H9 (cell line): ENCODE results near the gene RBM3. TPM values are rescaled to one million over a fixed set of nuclear protein-coding genes. Genes with fewer than 3 reads are reported as not detected.

Source experiments
- DNase-seq: peaks from one replicate; pipeline ENCODE4 v3.0.0-alpha.2; 2017
- H2AFZ ChIP-seq: one replicate; pipeline ENCODE4 v1.6.1; 2013; ENCODE audit warnings: mild to moderate bottlenecking, low read length, control low read depth, moderate library complexity
- H2AK5ac ChIP-seq: 2 replicates; pipeline ENCODE4 v1.6.1; 2013; ENCODE audit warnings: low read length, control low read depth, mixed read lengths; ENCODE audit not compliant: insufficient read length
- H2BK120ac ChIP-seq: one replicate; pipeline ENCODE4 v1.6.1; 2013; ENCODE audit warnings: low read depth, mild to moderate bottlenecking, low read length, control low read depth, inconsistent platforms; ENCODE audit not compliant: poor library complexity, severe bottlenecking
- H2BK12ac ChIP-seq: 2 replicates; pipeline ENCODE4 v1.6.1; 2013; ENCODE audit warnings: low read length, control low read depth, mixed read lengths, low read depth; ENCODE audit not compliant: insufficient read length
- H2BK15ac ChIP-seq: 2 replicates; pipeline ENCODE4 v1.6.1; 2013; ENCODE audit warnings: low read depth, low read length, control low read depth
- H2BK20ac ChIP-seq: one replicate; pipeline ENCODE4 v1.6.1; 2013; ENCODE audit warnings: low read depth, mild to moderate bottlenecking, low read length, control low read depth, inconsistent platforms; ENCODE audit not compliant: poor library complexity, severe bottlenecking
- H2BK5ac ChIP-seq: 2 replicates; pipeline ENCODE4 v1.6.1; 2013; ENCODE audit warnings: low read length, control low read depth, mixed read lengths; ENCODE audit not compliant: insufficient read length
- H3K14ac ChIP-seq: 2 replicates; pipeline ENCODE4 v1.6.1; 2013; ENCODE audit warnings: low read length, control low read depth; ENCODE audit not compliant: insufficient read depth
- H3K18ac ChIP-seq: 2 replicates; pipeline ENCODE4 v1.6.1; 2013; ENCODE audit warnings: low read depth, mild to moderate bottlenecking, mixed read lengths, low read length, control low read depth; ENCODE audit not compliant: insufficient read length
- H3K23ac ChIP-seq: 2 replicates; pipeline ENCODE4 v1.6.1; 2013; ENCODE audit warnings: low read length, control low read depth, mixed read lengths, low read depth; ENCODE audit not compliant: insufficient read length
- H3K23me2 ChIP-seq: 2 replicates; pipeline ENCODE4 v1.6.1; 2013; ENCODE audit warnings: low read depth, mild to moderate bottlenecking, mixed read lengths, low read length, control low read depth; ENCODE audit not compliant: insufficient read length, poor library complexity, severe bottlenecking
- H3K27ac ChIP-seq: 2 replicates; pipeline ENCODE4 v1.5.1; 2013; ENCODE audit warnings: low read length, control low read depth, mixed read lengths, low read depth; ENCODE audit not compliant: insufficient read length
- H3K27me3 ChIP-seq: 2 replicates; pipeline ENCODE4 v1.6.1; 2013; ENCODE audit warnings: low read length, control low read depth, inconsistent platforms; ENCODE audit not compliant: insufficient read depth
- H3K4ac ChIP-seq: 2 replicates; pipeline ENCODE4 v1.6.1; 2013; ENCODE audit warnings: low read depth, mild to moderate bottlenecking, control low read depth, inconsistent platforms, low read length, moderate library complexity
- H3K4me1 ChIP-seq: 2 replicates; pipeline ENCODE4 v1.6.1; 2013; ENCODE audit warnings: low read length, control low read depth, inconsistent platforms; ENCODE audit not compliant: insufficient read depth
- H3K4me2 ChIP-seq: 2 replicates; pipeline ENCODE4 v1.6.1; 2013; ENCODE audit warnings: low read length, control low read depth, mixed read lengths; ENCODE audit not compliant: insufficient read length, insufficient read depth
- H3K56ac ChIP-seq: 2 replicates; pipeline ENCODE4 v1.6.1; 2013; ENCODE audit warnings: low read depth, mild to moderate bottlenecking, mixed read lengths, low read length, control low read depth; ENCODE audit not compliant: insufficient read length
- H3K79me1 ChIP-seq: 2 replicates; pipeline ENCODE4 v1.6.1; 2013; ENCODE audit warnings: low read depth, mild to moderate bottlenecking, moderate library complexity, low read length, control low read depth, inconsistent platforms; ENCODE audit not compliant: insufficient read depth, poor library complexity, severe bottlenecking
- H3K79me2 ChIP-seq: 2 replicates; pipeline ENCODE4 v1.6.1; 2013; ENCODE audit warnings: low read length, control low read depth, inconsistent platforms; ENCODE audit not compliant: insufficient read depth
- H3K9ac ChIP-seq: 2 replicates; pipeline ENCODE4 v1.6.1; 2013; ENCODE audit warnings: low read length, control low read depth, mixed read lengths; ENCODE audit not compliant: insufficient read length; ENCODE audit errors: extremely low read depth
- H3K9me3 ChIP-seq: one replicate; pipeline ENCODE4 v1.6.1; 2013; ENCODE audit warnings: low read depth, low read length, inconsistent platforms; ENCODE audit not compliant: control insufficient read depth
- H3T11ph ChIP-seq: one replicate; pipeline ENCODE4 v1.6.1; 2013; ENCODE audit warnings: mild to moderate bottlenecking, low read length, control low read depth, inconsistent platforms
- H4K20me1 ChIP-seq: one replicate; pipeline ENCODE4 v1.6.1; 2013; ENCODE audit not compliant: control insufficient read depth, insufficient read length, insufficient read depth
- H4K5ac ChIP-seq: 2 replicates; pipeline ENCODE4 v1.6.1; 2013; ENCODE audit warnings: low read depth, mild to moderate bottlenecking, mixed read lengths, low read length, control low read depth; ENCODE audit not compliant: insufficient read length
- H4K8ac ChIP-seq: replicated peaks from 2 replicates; pipeline ENCODE4 v1.6.1; 2013; ENCODE audit warnings: low read length, control low read depth, mixed read lengths, low read depth; ENCODE audit not compliant: insufficient read length
- H4K91ac ChIP-seq: 2 replicates; pipeline ENCODE4 v1.6.1; 2013; ENCODE audit warnings: low read depth, mild to moderate bottlenecking, moderate library complexity, mixed read lengths, low read length, control low read depth; ENCODE audit not compliant: insufficient read length
- H3K27ac Mint-ChIP-seq, 3 experiments: 2 replicates in 2 of 3; 3 replicates in 1 of 3; pipeline ENCODE4 v1.8.0; 2020 to 2021; ENCODE audit warnings: mixed read lengths in 3 of 3, mild to moderate bottlenecking in 1 of 3, moderate library complexity in 1 of 3
- H3K27me3 Mint-ChIP-seq: 2 replicates; pipeline ENCODE4 v1.8.0; 2021; ENCODE audit warnings: low read depth, mild to moderate bottlenecking, moderate library complexity, mixed read lengths
- H3K36me3 Mint-ChIP-seq, 3 experiments: 2 replicates in 2 of 3; 3 replicates in 1 of 3; pipeline ENCODE4 v1.8.0; 2020 to 2021; ENCODE audit warnings: low read depth in 3 of 3, mixed read lengths in 3 of 3; ENCODE audit not compliant: insufficient read depth in 1 of 3
- H3K4me1 Mint-ChIP-seq, 2 experiments: 2 replicates each; pipeline ENCODE4 v1.8.0; 2020; ENCODE audit warnings: mixed read lengths in 2 of 2
- H3K4me3 Mint-ChIP-seq, 2 experiments: 2 replicates in 1 of 2; 3 replicates in 1 of 2; pipeline ENCODE4 v1.8.0; 2020 to 2021; ENCODE audit warnings: mild to moderate bottlenecking in 2 of 2, mixed read lengths in 2 of 2, moderate library complexity in 1 of 2
- H3K9me3 Mint-ChIP-seq, 2 experiments: 2 replicates in 1 of 2; 3 replicates in 1 of 2; pipeline ENCODE4 v1.8.0; 2020; ENCODE audit warnings: mild to moderate bottlenecking in 2 of 2, mixed read lengths in 2 of 2, moderate library complexity in 1 of 2
- CTCF ChIP-seq: fragments of 200-600 bp; sonication (generic); conservative IDR thresholded peaks from 3 replicates; pipeline ENCODE4 v1.8.0; 2021; ENCODE audit warnings: antibody characterized with exemption, mild to moderate bottlenecking
- WGBS: extraction: QIAGEN DNeasy Blood & Tissue Kit; methylation state at CpG from one replicate; pipeline ENCODE4 v1.1.7; 2013; ENCODE audit warnings: missing lambda C conversion rate, low lambda C conversion rate, mixed read lengths; ENCODE audit not compliant: insufficient read length; ENCODE audit errors: extremely low coverage; 5-methylcytosine and 5-hydroxymethylcytosine counted together
- total RNA-seq: library from RNA; stranded (reverse); gene quantifications from 2 replicates; pipeline ENCODE4 v1.2.1, GENCODE V29; 2021

The RBM3 gene
- total RNA-seq, 1 experiment from 2014 or later = 264 TPM

GRCh38 chrX:48592971-48593370 lies 18.7 kb downstream of the RBM3 start:
- no peak overlapping the region for H2BK5ac ChIP-seq
- H3K4me1 ChIP-seq = no peaks in the 10 kb centered on the region
- H4K20me1 ChIP-seq = no peaks in the 10 kb centered on the region
- H3T11ph ChIP-seq = no peak overlapping the region
- H3K36me3 Mint-ChIP-seq = peaks cover 0 to 4% (median 0%) of the 10 kb centered on the region in 3 experiments; a peak in 3 of 7 replicates
- H3K27ac ChIP-seq = no peak overlapping the region
- H3K4ac ChIP-seq = no peak overlapping the region
- H2BK20ac ChIP-seq = no peak overlapping the region
- peaks cover 2% of the 10 kb centered on the region for H3K27me3 Mint-ChIP-seq
- H3K9ac ChIP-seq = no peak overlapping the region
- H3K23me2 ChIP-seq = no peaks in the 10 kb centered on the region
- H4K5ac ChIP-seq = no peak overlapping the region
- H3K14ac ChIP-seq = no peak overlapping the region
- no peak overlapping the region for H3K4me2 ChIP-seq
- no peaks in the 10 kb centered on the region for H3K79me2 ChIP-seq
- H2BK15ac ChIP-seq = no peak overlapping the region
- H3K56ac ChIP-seq = no peak overlapping the region
- H4K8ac ChIP-seq = no peak overlapping the region
- H2BK12ac ChIP-seq = no peak overlapping the region
- H3K4me1 Mint-ChIP-seq = peaks cover 0 to 2% of the 10 kb centered on the region in 2 experiments; a peak in 1 of 4 replicates
- no peak overlapping the region for H2AK5ac ChIP-seq
- no peaks in the 10 kb centered on the region for H3K79me1 ChIP-seq
- H3K4me3 Mint-ChIP-seq = no peak overlapping the region
- no peak overlapping the region; a peak in 1 of 7 replicates for H3K27ac Mint-ChIP-seq
- H3K9me3 Mint-ChIP-seq = peaks cover 58 to 70% of the 10 kb centered on the region in 2 experiments
- no peak for DNase-seq
- no peak overlapping the region for H4K91ac ChIP-seq
- H3K23ac ChIP-seq = no peak overlapping the region
- no peak for TF ChIP-seq CTCF
- peaks cover 27% of the 10 kb centered on the region for H3K9me3 ChIP-seq
- no peak overlapping the region for H2BK120ac ChIP-seq
- H3K27me3 ChIP-seq = no peaks in the 10 kb centered on the region
- whole genome bisulfite sequencing = no CpG with 5 or more reads among the region's 5 CpGs
- no peak overlapping the region for H2AFZ ChIP-seq
- H3K18ac ChIP-seq = no peak overlapping the region
